ENCODE data around the gene WDFY2.

The WDFY2 gene

DNA sequence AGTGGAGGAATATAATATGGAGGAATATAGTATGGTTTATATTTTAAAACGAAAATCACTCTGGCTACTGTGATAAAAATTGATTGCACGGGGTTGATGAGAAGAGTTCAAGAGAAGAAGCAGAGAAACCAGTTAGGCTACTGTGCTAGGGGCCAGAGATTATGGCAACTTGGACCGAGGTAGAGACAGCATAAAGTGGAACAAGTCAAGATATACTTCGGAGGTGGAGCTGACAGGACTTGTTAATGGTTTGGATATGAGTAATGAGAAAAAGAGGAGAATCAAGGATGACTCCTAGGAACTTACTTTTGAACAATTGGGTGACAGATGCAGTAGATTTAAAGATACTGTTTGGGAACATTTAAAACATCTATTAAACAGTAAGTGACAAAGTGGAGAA is 6.6 kb upstream of the WDFY2 start:
- DNase-seq (ENCODE audit: low read depth) = no peak
- TF ChIP-seq MYC (IDR thresholded peaks at IDR 0.05; ENCODE audit: low read depth, low read length) (no peak), POLR2A (IDR thresholded peaks at IDR 0.05; ENCODE audit: extremely low read depth, insufficient read length) (no peak)
- TF ChIP-seq, protein P1, sequence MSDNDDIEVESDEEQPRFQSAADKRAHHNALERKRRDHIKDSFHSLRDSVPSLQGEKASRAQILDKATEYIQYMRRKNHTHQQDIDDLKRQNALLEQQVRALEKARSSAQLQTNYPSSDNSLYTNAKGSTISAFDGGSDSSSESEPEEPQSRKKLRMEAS (IDR thresholded peaks at IDR 0.05; ENCODE audit: low read depth, low read length) = no peak
- TF ChIP-seq, protein P2, sequence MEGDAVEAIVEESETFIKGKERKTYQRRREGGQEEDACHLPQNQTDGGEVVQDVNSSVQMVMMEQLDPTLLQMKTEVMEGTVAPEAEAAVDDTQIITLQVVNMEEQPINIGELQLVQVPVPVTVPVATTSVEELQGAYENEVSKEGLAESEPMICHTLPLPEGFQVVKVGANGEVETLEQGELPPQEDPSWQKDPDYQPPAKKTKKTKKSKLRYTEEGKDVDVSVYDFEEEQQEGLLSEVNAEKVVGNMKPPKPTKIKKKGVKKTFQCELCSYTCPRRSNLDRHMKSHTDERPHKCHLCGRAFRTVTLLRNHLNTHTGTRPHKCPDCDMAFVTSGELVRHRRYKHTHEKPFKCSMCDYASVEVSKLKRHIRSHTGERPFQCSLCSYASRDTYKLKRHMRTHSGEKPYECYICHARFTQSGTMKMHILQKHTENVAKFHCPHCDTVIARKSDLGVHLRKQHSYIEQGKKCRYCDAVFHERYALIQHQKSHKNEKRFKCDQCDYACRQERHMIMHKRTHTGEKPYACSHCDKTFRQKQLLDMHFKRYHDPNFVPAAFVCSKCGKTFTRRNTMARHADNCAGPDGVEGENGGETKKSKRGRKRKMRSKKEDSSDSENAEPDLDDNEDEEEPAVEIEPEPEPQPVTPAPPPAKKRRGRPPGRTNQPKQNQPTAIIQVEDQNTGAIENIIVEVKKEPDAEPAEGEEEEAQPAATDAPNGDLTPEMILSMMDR (IDR thresholded peaks at IDR 0.05; ENCODE audit: low read depth, low read length) = no peak
- H3K4me3 ChIP-seq (ENCODE audit: low read depth, low read length) = no peak overlapping the region

DNA sequence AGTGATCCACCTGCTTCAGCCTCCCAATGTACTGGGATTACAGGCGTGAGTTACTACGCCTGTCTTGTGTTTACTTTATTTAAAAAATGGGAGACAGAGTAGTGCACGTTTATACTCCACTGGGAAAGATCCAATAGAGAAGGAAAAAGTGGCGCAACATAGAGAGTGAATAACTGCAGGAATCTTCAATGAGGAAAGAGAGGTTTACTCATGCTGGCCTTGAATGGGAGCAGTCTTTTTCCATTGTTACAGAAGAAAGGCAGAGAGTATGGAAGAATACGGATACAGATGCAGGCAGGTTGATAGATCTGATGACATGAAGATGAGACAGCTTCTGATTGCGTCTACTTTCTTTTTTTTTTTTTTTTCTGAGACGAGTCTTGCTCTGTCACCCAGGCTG is 4.6 kb upstream of the WDFY2 start:
- H3K4me3 ChIP-seq (ENCODE audit: low read depth, low read length) = no peak overlapping the region
- TF ChIP-seq MYC (IDR thresholded peaks at IDR 0.05; ENCODE audit: low read depth, low read length) = no peak
- TF ChIP-seq POLR2A (IDR thresholded peaks at IDR 0.05; ENCODE audit: extremely low read depth, insufficient read length) = no peak
- TF ChIP-seq, protein P1 (IDR thresholded peaks at IDR 0.05; ENCODE audit: low read depth, low read length) = no peak
- TF ChIP-seq, protein P2 (IDR thresholded peaks at IDR 0.05; ENCODE audit: low read depth, low read length) = no peak
- DNase-seq (ENCODE audit: low read depth) = no peak

DNA sequence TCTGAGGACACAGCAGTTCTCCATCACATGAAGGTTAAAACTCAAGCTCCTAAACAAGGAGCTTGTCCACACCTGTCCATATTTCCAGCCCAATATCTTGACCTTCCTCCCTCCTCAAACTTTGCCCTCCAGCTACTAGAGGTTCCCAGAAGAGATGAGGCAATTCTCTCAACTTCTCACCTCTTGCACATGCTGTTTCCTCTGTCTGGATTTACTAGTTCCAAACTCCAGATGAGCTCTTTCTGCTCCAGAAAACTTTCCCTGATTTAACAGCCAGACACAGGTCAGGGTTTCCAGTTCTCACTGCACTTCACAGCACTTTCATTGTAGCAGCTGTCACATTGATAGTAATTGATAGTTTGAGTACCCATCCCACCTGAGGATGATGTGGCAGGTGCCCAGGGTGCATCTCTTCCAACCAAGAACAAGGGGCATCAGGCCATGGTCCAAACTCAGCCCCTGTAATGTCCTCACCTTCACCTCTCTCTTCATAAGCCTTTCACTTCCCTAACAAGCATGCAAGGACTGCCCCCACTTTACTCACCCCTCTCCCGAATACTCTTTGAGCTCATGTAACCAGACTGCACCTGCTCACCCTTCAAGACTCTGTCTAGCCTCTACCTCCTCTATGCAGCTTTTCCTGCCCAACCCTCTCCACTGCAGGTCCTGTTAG is 3.0 kb upstream of the WDFY2 start:
- TF ChIP-seq MYC (IDR thresholded peaks at IDR 0.05; ENCODE audit: low read depth, low read length) (no peak), POLR2A (IDR thresholded peaks at IDR 0.05; ENCODE audit: extremely low read depth, insufficient read length) (no peak)
- TF ChIP-seq, protein P1 (IDR thresholded peaks at IDR 0.05; ENCODE audit: low read depth, low read length) = no peak
- TF ChIP-seq, protein P2 (IDR thresholded peaks at IDR 0.05; ENCODE audit: low read depth, low read length) = no peak
- no peak overlapping the region for H3K4me3 ChIP-seq (ENCODE audit: low read depth, low read length)
- DNase-seq (ENCODE audit: low read depth) = no peak

DNA sequence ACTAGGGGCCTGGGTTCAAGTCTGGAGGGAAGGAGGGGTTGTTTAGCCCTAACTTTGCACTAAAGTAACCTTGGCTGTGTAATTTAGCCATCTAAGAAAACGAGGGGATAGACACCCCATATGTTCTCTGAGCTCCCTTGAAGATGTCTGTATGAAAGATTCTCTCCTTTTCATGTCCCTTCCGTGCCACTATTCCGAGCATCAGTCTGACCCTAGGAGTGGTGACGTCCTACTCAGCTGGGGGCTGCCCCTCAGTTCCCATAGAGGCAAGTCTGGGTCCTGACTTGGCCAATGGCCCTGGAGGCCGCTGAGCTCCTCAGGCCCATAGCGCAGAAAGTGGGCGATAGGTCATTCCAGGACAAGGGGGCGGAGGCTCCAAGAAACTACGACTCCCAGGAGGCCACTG is 790 bp upstream of the WDFY2 start:
- no peak for DNase-seq (ENCODE audit: low read depth)
- H3K4me3 ChIP-seq (ENCODE audit: low read depth, low read length) = peak overlapping the region; percentile 63
- TF ChIP-seq, protein P1 (IDR thresholded peaks at IDR 0.05; ENCODE audit: low read depth, low read length) = no peak
- TF ChIP-seq, protein P2 (IDR thresholded peaks at IDR 0.05; ENCODE audit: low read depth, low read length) = no peak
- TF ChIP-seq POLR2A (IDR thresholded peaks at IDR 0.05; ENCODE audit: extremely low read depth, insufficient read length) (no peak), MYC (IDR thresholded peaks at IDR 0.05; ENCODE audit: low read depth, low read length) (no peak)

DNA sequence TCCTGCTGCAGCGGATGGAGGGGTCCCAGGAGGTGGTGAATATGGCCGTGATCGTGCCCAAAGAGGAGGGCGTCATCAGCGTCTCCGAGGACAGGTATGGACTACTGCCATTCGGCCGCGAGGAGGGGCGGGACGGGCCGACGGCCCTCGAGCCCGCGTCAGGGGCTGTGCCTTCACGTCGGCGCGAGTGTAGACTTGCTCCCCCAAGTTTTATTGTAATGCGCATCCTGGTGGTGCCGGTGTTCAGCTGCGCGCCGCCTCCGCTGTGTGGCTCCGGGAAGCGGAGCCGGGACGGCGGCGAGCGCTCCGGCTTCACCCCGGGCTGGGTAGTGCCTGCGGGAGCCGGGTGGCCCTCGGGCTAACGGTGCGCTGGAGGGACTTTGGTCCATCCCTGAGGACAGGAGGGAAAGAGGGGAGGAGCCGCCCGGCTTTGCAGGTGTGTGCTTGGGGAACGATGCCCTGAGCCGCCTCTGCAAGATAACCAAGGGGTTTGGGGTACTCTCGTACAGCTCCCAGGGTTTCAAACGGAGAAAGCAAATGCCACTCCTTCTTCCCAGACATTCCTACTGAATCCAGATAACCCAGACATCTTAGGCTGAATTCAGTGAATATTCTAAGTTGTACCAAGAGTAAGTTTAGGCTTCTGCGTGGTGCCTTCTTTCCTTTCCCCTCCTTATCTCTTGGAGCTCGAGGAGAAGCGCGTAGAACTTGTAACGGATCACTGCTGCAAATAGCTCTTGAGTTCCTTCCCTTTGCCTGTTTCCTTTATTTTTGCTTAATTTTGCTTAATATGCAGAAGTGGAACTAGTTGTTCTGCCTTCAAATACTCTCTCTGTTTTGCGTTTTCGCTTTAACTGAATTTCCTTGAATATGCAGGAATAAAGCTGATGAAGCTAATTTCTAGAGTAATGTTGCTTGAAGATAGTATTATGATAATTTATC is 740 bp downstream of the WDFY2 start:
- DNase-seq (ENCODE audit: low read depth) = peak; percentile 88
- TF ChIP-seq, protein P1 (IDR thresholded peaks at IDR 0.05; ENCODE audit: low read depth, low read length) = 0 out of 2 replicates have a peak, but pooled peaks have one; percentile 20
- TF ChIP-seq MYC (IDR thresholded peaks at IDR 0.05; ENCODE audit: low read depth, low read length) = no peak
- H3K4me3 ChIP-seq (ENCODE audit: low read depth, low read length) = peak overlapping the region; percentile 87

DNA sequence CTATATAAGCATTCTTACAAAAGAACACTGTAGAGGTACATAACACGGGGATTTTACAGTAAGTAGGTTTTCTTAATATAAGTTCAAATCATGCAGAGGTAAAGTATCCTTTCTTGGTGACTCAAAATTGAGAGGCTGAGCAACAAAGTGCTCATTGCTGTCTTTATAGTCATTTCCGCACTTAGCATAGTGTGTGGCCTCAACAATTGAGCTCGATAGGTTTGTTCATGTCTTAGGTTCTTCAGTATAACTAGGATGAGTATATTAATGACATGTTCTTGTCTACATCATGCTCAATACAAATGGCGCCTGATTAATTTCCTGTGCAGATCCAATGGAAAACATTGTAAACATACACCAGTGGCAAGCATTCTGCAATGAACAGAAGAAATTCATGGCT is 1.4 kb downstream of the WDFY2 start:
- TF ChIP-seq, protein P1 (IDR thresholded peaks at IDR 0.05; ENCODE audit: low read depth, low read length) = no peak
- TF ChIP-seq MYC (IDR thresholded peaks at IDR 0.05; ENCODE audit: low read depth, low read length) = no peak
- no peak for TF ChIP-seq POLR2A (IDR thresholded peaks at IDR 0.05; ENCODE audit: extremely low read depth, insufficient read length)
- TF ChIP-seq, protein P2 (IDR thresholded peaks at IDR 0.05; ENCODE audit: low read depth, low read length) = no peak
- peak; percentile 44 for DNase-seq (ENCODE audit: low read depth)
- peak overlapping the region; percentile 87 for H3K4me3 ChIP-seq (ENCODE audit: low read depth, low read length)

Data from NB4 (cell line).